ENCODE measurements around the gene RCC2.

RCC2 gene

DNA sequence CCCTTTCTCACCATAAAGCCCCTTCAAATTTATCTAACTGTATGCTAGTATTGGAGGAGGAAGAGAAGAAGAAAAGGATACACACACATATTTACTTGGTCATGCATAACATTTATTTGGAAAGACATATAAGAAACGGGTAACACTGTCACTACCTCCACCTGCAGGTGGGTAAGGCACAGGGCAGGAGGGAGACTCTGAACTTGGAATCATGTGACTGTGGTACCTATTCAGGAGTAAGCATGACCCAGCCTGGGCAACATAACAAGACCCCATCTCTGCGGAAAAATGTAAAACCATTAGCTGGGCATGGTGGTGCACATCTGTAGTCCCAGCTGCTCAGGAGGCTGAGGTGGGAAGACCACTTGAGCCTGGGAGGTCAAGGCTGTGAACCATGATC lies 68.9 kb downstream of the RCC2 start:
- DNase-seq: no peak

DNA sequence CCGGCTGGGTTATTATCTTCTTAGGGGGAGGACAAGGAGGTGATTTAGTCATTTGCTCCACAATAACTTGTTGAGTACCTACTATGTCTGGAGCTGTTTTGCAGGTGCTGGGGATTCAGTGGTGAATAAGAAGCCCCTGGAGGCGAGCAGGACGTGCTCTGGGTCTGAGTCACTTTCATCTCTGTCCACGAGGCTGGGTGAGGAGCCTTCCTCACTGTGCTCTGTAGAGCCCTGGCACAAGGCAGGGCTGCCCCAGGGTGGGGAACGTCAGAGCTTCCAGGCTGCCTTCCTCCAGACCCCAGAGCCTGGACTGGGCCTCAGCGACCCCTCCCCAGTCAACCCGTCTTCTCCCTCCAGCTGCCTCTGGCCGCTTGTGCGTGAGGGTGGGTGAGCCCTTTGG lies 70.0 kb downstream of the RCC2 start:
- DNase-seq: no peak

DNA sequence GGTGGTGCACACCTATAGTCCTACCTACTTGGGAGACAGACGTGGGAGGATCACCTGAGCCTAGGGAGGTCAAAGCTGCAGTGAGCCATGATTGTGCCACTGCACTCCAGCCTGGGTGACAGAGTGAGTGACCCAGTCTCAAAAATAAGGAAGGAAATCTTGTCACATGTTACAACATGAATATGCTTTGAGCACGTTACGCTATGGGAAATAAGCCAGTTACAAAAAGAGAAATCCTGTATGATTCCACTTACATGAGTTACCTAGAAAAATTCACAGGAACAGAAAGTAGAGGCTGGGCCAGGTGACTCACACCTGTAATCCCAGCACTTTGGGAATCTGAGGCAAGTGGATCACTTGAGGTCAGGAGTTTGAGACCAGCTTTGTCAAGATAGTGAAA lies 74.2 kb downstream of the RCC2 start:
- no peak for DNase-seq

DNA sequence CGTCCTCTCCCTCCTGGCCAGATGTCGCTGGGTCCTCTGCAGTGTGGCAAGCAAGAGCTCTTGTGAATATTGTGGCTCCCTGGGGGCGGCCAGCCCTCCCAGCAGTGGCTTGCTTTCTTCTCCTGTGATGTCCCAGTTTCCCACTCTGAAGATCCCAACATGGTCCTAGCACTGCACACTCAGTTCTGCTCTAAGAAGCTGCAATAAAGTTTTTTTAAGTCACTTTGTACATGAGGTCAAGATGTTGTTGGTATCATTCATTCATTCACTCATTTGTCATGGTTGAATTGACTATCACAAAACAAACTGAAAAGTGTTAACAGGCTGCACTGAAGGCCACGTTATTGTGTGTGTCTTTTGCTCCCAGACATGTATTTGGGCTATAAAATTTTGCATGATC lies 75.7 kb downstream of the RCC2 start:
- no peak for DNase-seq

DNA sequence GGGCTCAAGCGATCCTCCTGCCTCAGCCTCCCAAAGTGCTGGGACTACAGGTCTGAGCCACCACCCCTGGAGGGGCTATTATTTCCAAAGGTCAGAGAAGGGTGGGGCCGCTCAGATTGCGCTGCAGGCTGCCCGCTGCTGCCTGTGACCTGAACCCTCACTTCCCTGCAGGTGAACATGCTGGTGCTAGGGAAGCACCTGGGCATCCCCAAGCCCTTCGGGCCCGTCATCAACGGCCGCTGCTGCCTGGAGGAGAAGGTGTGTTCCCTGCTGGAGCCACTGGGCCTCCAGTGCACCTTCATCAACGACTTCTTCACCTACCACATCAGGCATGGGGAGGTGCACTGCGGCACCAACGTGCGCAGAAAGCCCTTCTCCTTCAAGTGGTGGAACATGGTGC lies 76.1 kb downstream of the RCC2 start:
- no peak for DNase-seq

DNA sequence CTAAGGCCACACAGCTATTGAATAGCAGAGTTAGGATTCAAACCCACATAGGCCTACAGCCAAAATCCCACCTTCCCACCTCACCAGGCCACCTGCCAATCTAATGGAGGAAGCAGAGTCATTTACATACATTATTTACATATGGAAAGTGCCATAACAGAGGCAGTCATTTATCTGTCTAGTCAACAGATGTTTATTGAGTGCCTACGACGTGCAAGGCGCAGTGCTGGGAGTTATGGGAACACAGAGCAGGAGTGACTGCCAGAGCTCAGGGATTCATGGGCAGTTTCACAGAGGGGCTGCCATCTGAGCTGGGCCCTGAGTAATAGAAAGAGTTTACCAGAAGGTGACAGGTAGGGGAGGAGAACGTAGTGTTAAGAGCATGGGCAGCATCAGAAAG lies 77.8 kb downstream of the RCC2 start:
- no peak for DNase-seq

DNA sequence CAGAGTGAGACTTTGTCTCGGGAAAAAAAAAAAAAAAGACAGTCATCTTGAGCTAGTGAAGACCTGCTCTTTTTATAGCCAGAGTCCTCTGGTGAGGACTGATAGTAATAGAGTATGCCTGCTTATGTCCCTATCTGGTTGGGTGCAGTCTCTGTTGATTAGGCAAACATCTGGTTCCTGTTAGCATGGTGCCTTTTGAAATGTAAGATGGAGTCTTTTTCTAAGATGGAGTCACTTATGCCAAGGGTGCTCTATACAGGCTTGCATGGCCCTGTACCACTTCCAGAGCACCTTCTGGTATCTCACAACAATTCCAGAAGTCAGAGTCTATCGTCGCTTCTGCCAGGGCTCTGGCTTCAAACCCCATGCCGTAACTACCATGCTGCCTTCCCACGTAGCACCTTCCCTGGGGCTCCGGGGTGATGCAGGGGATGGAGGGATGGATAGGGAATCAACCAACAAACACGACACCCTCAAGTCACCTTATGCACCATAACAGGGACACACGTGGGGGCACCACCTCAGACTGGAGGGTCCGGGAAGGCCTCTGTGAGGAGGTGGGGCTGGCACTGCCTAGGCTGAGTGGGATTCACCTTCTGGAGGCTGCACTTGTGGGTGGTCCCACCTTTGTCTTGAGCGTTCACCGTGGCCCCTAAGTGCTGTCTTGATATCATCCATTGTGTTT lies 79.1 kb downstream of the RCC2 start:
- no peak for DNase-seq

DNA sequence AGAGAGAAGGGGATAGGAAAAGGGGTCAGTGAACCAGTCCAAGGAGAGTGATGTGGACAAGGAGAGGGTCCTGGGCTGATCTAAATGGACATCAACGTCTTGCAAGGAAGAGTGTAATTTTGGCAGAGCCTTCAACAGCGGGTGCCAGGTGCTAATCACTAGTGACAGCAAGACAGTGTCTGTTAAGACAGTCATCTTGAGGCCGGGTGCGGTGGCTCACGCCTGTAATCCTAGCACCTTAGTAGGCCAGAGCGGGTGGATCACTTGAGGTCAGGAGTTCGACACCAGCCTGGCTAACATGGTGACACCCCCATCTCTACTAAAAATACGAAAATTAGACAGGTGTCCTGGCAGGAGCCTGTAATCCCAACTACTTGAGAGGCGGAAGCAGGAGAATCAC lies 79.7 kb downstream of the RCC2 start:
- no peak for DNase-seq

DNA sequence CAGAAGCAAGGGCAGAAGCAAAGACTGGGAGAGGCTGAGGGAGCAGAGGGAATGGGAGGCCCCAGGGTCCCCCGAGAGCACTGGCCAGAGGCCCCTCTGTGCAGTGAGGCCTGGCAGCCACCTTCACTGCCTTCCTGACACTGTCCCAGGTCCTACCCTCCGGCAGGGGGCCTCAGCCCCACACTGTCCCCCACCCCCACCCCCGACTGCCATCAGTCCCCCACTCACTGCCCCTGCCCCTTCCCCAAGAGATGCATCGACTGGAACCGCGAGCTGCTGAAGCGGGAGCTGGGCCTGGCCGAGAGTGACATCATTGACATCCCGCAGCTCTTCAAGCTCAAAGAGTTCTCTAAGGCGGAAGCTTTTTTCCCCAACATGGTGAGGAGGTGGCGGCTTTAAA lies 80.4 kb downstream of the RCC2 start:
- no peak for DNase-seq

DNA sequence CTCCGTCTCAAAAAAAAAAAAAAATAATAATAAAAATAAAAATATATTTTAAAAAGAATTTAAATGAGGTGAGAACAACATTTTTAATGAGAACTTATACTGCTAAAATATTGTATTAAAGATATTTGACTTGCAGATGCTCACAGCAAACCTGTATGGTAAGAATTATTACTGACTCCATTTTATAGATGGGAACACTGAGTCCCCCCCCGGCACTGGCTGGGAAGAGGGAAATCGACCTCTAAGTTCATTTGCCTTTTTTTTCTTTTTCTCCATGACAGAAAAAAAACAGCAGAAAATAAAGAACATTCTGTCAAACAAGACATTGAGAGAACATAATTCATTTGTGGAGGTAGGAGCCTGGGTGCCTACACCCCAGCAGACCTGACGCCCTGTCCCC lies 80.9 kb downstream of the RCC2 start:
- no peak for DNase-seq

Data from SIG-M5 (cell line).